SK-N-MC (cell line): ENCODE measurements around the gene PTOV1.

Source experiments
- EZH2 ChIP-seq: fragments of 200-600 bp; sonication (generic); IDR thresholded peaks from one replicate; pipeline ENCODE4 v1.6.1; 2017; ENCODE audit warnings: antibody characterized with exemption
- POLR2AphosphoS5 ChIP-seq: IDR thresholded peaks from 2 replicates; pipeline ENCODE4 v1.6.1; 2012; ENCODE audit warnings: mild to moderate bottlenecking, low read depth, low read length, borderline replicate concordance

DNA sequence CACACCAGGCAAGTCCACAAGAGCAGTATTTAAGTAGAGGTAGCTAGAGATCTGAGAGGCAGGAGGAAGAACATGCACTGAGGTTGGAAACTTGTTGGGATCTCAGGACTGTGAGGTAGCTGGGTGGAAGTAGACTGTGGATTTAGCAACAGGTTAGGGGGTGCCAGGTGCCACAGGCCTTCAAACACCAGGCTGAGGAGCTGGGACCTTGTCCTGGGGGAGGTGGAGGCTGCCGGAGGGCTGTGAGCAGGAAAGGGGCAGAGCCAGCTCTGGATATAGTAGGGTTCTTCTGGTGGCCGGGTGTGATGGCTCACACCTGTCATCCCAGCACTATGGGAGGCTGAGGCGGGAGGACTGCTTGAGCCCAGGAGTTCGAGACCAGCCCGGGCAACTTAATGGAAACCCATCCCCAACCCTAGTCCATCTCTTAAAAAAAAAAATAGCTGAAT lies 41.0 kb upstream of the PTOV1 start:
- TF ChIP-seq EZH2 (no peak), POLR2AphosphoS5 (no peak)
